GM11168 (cell line): ENCODE data around the gene MINDY3.
"Not testable (repeated sequence)": the region's sequence is repeated elsewhere in the genome, so short reads cannot be mapped to it uniquely, and the experiment has no call there.

Source experiments
- in situ Hi-C: fragments of 300-500 bp; cut with MboI; formaldehyde crosslinking; loops from one replicate; pipeline ENCODE4 v1.12.0; 2022; ENCODE audit warnings: low sequenced_read_pairs; ENCODE audit not compliant: unreplicated experiment

MINDY3 gene

GRCh38 chr10:15784662-15785300, 75.5 kb downstream of the MINDY3 start:
- in situ Hi-C loops, result no loop called here

DNA sequence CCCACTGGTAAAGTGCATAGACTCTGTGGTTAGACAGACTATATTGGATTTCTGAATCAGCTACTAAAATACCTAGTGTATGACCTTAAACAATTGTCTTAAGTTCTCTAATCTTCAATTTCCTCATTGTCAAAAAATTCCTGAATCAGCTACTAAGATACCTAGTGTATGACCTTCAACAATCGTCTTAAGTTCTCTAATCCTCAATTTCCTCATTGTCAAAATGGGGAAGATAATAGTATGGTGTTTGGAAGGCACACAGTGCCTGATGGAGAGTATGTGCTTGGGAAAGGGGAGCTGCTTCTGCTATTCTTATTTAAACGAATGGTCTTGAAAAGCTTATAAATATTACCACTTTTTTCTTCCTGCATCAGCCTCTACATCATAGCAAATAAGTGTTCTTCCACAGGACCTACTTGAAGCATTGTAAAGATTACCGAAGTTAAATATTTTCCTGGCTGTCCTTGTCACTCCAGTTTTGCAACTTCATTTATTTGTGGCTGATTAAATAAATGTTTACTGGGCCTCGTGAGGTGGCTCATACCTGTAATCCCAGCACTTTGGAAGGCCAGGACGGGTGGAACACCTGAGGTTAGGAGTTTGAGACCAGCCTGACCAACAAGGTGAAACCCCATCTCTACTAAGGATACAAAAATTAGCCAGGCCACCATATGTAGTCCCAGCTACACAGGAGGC, 76.2 kb downstream of the MINDY3 start:
- in situ Hi-C loops, result no loop called here

GRCh38 chr10:15782851-15783250, 77.5 kb downstream of the MINDY3 start:
- in situ Hi-C loops, result no loop called here

DNA sequence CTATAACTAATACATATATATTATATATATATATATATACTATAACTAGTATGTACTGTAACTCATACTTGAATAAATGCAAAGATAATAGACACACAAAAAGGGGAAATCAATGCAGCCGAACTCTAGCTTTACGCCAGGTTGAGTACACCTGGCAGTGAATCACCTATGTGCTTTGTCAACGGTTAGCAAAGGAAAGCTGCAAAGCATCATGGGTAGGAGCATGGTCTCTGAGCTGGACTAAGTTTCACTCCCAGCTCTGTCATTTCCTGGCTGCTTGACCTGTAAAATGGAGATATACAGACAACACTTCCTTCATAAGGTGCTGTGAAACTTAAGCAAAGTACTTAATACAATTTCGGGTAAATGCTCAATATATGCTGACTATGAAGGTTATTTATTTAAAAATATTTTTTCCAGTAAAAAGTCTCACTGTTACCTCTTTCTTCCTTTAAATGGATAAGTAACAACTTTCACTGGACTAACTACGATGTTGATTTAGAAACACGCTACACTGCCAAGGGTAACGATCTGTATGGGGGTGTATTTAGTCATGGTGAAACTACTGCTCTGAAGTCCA, 78.8 kb downstream of the MINDY3 start:
- in situ Hi-C loops, result no loop called here

DNA sequence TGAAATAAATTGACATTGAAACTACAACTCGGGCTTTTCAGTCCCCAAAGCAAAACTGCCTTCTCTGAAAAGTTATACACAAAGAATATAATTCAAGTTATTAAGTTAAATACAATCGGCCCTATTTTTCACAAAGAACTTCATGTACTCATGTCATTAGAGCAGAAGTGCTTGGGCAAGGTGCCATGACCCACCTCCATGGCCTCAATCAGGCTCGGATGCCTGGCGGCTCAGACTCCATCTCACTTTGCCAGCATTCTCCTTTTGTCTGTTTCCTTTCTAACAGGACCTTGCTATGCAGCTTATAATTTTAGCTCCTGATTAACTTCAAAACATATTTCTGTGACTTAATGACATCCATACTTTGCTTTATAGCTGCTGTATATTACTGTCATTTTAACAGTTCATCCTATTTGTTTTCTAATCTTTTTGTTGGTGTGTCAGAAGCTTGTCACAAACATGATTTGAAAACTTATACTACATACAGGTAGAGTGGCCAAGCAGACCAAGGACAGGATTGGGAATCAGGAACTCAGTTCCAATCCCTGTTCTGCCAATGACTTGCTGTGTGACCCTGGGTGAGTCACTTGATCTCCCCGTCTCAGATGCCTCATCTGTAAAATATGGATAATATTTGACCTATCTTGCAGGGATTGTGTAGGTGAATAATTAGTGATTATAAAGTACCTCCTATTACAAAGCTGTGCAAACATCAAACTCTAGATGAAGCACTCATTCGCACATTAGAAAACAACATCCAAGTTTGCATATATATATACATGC, 79.8 kb downstream of the MINDY3 start:
- in situ Hi-C loops, result no loop called here

DNA sequence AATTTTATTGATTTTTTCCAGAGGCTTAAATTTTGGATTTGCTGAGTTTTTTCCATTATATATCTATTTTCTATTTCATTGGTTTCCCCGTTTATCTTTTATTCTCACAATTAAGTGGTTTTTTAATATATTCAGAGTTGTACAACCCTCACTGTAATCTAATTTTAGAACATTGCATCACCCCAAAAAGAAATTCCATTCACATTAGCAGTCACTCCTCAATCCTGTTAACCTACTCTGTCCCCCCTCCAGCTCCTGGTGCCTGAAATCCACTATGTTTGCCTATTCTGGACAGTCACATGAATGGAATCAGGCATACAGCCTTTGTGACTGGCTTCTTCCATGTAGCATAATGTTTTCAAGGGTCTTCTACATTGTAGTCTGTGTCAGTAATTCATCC, 84.8 kb downstream of the MINDY3 start:
- in situ Hi-C loops, result no loop called here

GRCh38 chr10:15774534-15774933, 85.8 kb downstream of the MINDY3 start:
- in situ Hi-C loops, result not testable (repeated sequence)

- in situ Hi-C loops, result no loop called here
Measured at GRCh38 chr10:15764892-15765454, 95.3 kb downstream of the MINDY3 start.

- in situ Hi-C loops, result no loop called here
Measured at GRCh38 chr10:15763006-15763405, 97.3 kb downstream of the MINDY3 start.

DNA sequence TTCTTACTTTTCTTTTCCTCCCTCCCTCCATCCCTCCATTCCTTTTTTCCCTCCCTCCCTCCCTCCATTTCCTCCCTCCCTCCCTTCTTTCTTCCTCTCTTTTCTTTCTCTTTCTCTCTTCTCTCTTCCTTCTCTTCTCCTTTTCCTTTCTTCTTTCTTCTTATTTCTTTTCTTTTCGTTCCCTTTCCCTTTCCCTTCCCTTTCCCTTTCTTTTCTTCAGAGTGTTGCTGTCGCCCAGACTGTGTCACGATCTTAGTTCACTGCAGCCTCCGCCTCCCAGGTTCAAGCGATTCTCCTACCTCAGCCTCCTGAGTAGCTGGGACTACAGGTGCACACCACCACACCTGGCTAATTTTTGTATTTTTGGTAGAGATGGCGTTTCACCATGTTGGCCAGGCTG, 98.1 kb downstream of the MINDY3 start:
- in situ Hi-C loops, result not testable (repeated sequence)

DNA sequence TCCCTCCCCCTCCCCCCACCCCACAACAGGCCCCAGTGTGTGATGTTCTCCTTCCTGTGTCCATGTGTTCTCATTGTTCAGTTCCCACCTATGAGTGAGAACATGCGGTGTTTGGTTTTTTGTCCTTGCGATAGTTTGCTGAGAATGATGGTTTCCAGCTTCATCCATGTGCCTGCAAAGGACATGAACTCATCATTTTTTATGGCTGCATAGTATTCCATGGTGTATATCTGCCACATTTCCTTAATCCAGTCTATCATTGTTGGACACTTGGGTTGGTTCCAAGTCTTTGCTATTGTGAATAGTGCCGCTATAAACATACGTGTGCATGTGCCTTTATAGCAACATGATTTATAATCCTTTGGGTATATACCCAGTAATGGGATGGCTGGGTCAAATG, 99.1 kb downstream of the MINDY3 start:
- in situ Hi-C loops, result not testable (repeated sequence)

DNA sequence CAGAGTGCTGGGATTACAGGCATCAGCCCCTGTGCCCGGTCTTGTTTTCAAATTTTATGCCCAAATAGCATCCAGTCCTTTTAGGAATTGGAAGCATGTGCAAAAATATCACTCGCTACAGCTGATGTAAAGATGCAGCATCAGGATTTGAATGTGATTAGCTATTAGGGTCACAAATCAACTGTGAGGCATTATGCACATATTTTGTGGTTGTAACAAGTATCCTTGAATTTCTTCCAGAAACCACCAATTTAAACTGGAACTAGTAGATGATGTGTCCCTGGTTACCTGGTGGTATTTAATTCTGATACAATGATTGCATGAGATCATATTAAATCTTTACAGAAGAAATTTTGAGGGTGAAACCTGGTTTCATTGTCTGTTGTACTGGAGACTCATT, 99.6 kb downstream of the MINDY3 start:
- in situ Hi-C loops, result no loop called here

DNA sequence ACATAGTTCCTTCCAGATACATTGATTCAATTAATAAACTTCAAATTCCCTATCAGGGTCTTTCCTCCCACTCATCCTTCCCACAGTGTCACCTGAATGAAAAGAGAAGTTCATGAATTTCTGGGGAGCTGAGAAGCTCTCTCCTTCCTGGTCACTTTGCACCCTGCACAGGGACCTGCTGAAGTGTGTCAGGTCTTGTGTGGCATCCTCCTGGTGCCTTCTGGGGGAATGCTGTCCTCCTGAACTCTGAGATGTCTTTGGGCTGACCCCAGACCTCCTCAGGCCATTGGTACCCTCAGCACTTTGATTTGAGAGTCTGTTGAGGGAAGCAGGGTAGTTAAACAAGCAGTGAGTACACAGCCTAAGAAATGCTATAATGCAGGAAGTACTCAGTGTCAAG, 101.0 kb downstream of the MINDY3 start:
- in situ Hi-C loops, result no loop called here

DNA sequence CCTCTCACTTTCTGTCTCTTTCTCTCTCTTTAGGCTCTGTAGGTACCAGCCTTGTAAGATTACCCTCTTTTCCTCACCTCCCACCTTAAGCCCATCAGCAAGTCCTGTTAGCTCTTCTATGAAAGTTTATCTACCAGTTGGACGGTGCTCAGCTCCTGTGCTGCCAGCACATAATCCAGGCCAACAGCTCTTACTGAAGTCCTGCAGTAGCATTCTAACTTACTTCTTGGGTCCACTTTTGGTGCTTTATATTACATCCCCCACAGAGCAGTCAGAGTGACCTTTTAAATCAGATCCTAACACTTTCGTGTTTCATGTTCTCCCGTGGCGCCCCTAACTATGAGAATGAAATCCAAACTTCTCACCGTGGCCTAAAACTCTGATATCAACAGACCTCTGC, 101.7 kb downstream of the MINDY3 start:
- in situ Hi-C loops, result no loop called here

DNA sequence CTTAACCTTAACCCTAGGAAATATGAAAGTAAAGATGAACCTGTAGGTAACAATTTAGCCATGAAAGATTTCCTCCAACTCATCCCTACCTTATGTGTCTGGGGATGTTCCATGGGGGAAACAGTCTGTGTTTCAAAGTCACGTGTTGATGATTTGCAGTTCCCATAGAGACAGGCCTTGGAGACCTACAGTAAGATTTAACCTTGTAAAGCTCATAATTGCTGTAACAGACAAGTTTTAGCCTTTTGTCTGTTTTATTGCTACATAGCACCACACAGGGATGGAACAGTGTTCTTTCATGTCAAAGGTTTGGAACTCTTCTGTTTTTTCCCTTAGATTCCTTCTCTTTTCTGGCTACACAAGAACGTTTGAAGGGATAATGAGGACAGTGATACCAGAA, 105.4 kb downstream of the MINDY3 start:
- in situ Hi-C loops, result no loop called here

DNA sequence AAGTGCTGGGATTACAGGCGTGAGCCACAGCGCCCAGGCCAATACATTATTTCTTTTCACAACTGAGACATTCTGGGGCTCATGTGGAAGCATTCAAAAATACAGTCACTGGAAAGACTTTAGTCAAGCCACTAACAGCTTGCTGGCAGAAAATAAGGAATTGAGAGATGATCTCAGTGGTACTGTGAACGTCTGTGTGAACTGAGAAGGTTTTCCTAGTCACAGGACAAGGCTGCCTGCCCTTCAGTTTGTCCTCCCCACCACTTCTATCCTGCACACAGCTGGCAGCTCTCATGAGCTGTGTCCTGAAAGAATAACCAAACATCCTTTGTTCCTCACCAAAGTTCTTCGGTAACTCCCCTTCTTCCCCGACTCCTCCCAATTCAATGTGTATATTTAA, 109.3 kb downstream of the MINDY3 start:
- in situ Hi-C loops, result no loop called here

DNA sequence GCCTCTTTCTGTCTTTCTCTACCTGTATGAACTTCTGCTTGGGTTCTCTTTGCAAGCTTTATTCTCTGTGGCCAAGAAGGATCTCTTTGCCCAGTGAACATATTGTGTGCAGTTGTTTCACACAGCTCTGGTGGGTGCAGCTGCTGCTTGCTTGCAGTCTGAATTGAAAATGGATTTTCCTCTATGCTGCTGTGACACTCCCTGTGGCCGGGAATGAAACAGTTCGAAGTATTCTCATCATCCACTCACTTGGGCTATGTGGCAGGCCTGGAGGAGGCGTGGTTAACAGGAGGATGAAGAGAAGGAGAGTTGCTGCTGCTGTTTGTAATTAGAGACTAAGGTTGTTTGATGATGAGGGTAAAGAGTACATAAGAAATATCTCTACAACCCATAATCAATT, 112.2 kb downstream of the MINDY3 start:
- in situ Hi-C loops, result no loop called here

GRCh38 chr10:15747632-15748031, 112.7 kb downstream of the MINDY3 start:
- in situ Hi-C loops, result no loop called here

GRCh38 chr10:15745751-15746150, 114.6 kb downstream of the MINDY3 start:
- in situ Hi-C loops, result no loop called here

DNA sequence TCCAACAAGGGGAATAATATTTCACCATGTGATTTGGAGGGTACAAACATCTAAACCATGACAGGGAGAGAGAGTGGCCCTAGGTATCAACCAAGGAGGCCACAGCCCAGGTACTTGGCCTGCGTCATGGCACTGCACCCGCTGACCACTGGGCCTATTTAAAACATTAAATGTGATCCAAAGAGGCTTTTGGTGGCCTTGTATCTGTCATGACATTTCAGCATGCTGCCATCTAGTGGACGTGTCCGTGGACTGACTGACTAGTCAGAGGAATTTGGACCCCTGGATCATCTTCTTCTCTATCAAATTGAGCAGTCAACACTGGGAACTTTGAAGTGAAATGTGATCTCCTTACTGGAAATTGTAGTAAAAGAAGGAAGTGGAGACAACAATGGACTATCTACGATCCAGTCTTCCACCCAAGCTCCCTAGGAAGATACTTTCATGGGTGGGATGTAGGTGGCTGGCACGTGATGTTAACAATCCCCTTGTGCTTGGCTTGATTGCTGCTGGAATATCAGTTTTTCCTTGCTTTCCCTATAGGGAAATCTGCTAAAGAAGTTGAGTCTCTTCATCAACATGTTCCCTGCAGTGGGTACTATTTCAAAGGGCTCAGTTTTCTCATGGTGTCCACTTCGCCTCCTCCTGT, 116.0 kb downstream of the MINDY3 start:
- in situ Hi-C loops, result no loop called here
